ENCODE results near the gene RNF186.
"Not testable (repeated sequence)": the region's sequence is repeated elsewhere in the genome, so short reads cannot be mapped to it uniquely, and the experiment has no call there.

Gene RNF186

DNA sequence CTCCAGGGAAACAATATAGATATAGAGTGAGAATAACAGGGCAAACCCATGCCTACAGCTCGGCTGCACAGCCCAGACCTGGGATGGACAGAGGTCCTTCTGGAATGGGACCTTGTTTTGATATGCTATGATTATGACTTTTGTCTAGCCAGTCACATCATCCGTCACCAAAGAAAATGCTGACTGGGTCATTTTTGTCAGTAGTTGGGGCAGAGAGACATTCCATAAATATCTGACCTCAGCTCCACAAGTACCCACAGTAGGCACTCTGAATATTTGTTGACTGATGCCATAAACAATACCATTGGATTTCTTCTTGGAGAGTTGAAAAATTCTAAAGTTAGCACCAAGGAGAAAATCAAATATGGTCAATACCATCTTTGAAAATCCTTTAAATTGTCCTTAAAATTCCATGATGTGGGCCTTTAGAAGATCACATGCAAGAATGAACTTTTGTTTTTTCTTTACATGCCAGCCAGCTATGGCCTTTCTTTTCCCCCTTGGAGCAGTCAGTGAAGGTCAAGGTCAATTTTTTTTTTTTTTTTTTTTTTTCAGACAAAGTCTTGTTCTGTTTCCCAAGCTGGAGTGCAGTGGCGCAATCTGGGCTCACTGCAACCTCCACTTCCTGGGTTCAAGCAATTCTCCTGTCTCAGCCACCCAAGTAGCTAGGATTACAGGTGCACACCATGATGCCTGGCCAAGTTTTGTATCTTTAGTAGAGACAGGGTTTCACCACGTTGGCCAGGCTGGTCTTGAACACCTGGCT is 22.7 kb downstream of the RNF186 start:
- no peak overlapping the region for H3K4me3 Mint-ChIP-seq
- peaks cover 21% of the 10 kb centered on the region for H3K36me3 Mint-ChIP-seq
- no peak overlapping the region for H3K27ac Mint-ChIP-seq
- no peaks in the 10 kb centered on the region for H3K27me3 Mint-ChIP-seq
- H3K4me1 Mint-ChIP-seq (ENCODE audit: low read depth), result peaks cover 17% of the 10 kb centered on the region
- H3K9me3 Mint-ChIP-seq (ENCODE audit: low read depth), result no peaks in the 10 kb centered on the region

DNA sequence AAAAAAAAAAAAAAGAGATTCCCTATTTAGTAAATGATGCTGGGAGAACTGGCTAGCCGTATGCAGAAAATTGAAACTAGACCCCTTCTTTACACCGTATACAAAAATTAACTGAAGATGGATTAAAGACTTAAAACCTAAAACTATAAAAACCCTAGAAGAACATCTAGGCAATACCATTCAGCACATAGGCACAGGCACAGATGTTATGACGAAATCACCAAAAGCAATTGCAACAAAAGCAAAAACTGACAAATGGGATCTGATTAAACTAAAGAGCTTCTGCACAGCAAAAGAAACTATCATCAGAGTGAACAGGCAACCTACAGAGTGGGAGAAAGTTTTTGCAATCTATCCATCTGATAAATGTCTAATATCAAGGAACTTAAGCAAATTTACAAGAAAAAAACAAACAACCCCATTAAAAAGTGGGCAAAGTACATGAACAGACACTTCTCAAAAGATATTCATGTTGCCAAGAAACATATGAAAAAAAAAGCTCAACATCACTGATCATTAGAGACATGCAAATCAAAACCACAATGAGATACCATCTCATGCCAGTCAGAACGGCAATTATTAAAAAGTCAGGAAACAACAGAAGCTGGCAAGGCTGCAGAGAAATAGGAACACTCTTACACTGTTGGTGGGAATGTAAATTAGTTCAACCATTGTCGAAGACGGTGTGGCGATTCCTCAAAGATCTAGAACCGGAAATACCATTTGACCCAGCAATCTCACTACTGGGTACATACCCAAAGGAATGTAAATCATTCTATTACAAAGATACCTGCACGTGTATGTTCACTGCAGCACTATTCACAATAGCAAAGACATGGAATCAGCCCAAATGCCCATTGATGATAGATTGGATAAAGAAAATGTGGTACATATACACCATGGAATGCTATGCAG is 24.8 kb downstream of the RNF186 start:
- H3K27me3 Mint-ChIP-seq; H3K4me3 Mint-ChIP-seq; H3K27ac Mint-ChIP-seq; H3K9me3 Mint-ChIP-seq (ENCODE audit: low read depth): not testable (repeated sequence)
- H3K36me3 Mint-ChIP-seq, result peaks cover 25% of the 10 kb centered on the region
- peaks cover 17% of the 10 kb centered on the region for H3K4me1 Mint-ChIP-seq (ENCODE audit: low read depth)

DNA sequence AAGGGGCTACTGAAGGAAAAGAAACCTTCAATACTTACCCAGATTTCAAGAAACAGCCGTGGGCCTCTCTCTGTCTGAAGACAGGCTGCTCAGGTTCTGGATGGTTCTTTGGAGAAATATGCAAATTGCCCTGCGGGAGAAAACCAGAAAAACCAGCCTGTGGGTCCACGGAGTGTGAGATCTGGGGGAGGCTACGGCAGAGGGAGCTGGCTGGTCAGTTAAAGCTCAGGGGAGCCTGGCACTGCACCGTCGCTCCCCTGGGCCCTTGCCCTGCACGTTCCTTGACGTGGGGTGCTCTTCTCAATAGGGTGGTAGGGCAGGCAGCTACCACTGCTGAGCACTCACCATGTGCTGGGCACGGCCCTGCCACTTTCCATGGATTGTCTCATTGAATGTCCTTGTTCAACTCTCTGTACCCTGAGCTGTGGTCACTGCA is 28.1 kb downstream of the RNF186 start:
- H3K27ac Mint-ChIP-seq, result no peak overlapping the region

DNA sequence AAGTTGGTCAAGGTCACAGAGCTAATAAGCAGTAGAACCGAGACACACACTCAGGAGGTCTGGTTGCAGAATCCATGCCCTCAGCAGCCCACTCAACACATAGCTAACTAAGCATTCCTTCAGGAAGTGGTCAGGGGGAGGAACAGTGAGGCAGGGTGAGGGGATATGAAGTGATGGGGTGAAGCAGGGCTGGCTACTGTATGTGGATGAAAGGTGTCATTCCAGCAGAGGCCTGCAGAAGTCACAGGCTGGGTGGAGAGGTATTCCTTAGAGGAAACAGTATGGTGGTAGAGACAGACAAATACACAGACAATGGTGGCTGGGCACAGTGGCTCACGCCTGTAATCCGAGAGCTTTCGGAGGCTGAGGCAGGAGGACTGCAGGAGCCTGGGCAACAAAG is 29.4 kb downstream of the RNF186 start:
- Mint-ChIP-seq H3K27me3 (no peaks in the 10 kb centered on the region), H3K4me3 (no peak overlapping the region), H3K27ac (no peak overlapping the region), H3K9me3 (ENCODE audit: low read depth) (no peaks in the 10 kb centered on the region), H3K36me3 (peaks cover 20% of the 10 kb centered on the region), H3K4me1 (ENCODE audit: low read depth) (peaks cover 7% of the 10 kb centered on the region)

More for the DNA sequence above, 28.1 kb downstream of the RNF186 start:
- Mint-ChIP-seq H3K9me3 (ENCODE audit: low read depth) (no peaks in the 10 kb centered on the region), H3K4me3 (no peak overlapping the region), H3K4me1 (ENCODE audit: low read depth) (peaks cover 10% of the 10 kb centered on the region), H3K27me3 (no peaks in the 10 kb centered on the region), H3K36me3 (peaks cover 20% of the 10 kb centered on the region)

DNA sequence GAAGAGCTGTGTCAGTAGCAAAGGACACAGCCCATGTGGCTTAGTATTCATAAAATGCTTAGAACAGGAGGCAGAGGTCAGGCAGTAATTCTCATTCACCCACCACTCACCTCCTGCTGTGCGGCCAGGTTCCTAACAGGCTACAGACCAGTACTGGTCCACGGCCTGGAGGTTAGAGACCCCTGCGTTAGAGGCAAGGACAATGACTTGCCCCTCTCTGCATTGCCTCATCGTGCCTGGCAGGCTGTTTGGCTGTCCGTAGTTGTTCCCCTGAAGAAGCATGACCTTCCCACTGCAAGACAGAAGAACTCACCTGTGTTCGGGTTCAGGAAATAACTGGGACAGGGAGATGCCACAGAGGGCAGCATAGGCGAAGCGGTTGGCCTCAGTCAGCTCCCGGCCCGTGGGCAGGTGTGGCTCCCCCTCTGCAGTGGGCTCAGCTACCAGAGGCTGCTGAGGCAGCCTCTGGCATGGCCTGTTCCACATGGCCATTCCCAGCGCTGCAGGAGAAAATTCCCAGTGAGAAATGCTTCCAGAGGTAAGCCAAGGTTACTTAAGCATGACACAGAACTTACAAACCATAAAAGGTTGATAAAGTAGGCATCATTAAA is 34.7 kb downstream of the RNF186 start:
- Mint-ChIP-seq H3K27ac (no peak overlapping the region), H3K36me3 (peaks cover 22% of the 10 kb centered on the region), H3K4me3 (no peak overlapping the region), H3K4me1 (ENCODE audit: low read depth) (no peaks in the 10 kb centered on the region), H3K27me3 (no peaks in the 10 kb centered on the region), H3K9me3 (ENCODE audit: low read depth) (no peaks in the 10 kb centered on the region)

DNA sequence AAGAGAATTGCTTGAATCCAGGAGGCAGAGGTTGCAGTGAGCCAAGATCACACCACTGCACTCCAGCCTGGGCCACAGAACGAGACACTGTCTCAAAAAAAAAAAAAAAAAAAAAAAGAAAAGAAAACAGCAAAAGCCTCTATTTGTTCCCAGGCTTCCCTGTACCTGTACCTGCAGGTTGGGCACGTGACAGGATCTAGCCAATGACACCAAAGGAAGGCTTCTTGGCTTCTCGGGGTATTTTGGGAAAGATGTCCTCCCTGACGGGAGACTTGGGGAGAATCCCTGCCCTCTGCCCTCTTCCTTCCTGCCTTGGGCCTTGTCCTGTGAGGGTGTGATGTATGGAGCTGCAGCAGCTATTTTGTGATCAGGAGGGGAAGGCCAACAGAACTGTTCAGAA is 38.1 kb downstream of the RNF186 start:
- H3K4me3 Mint-ChIP-seq, result no peak overlapping the region
- H3K27me3 Mint-ChIP-seq, result no peaks in the 10 kb centered on the region
- no peaks in the 10 kb centered on the region for H3K4me1 Mint-ChIP-seq (ENCODE audit: low read depth)
- H3K36me3 Mint-ChIP-seq, result peaks cover 16% of the 10 kb centered on the region
- H3K27ac Mint-ChIP-seq, result no peak overlapping the region
- H3K9me3 Mint-ChIP-seq (ENCODE audit: low read depth), result no peaks in the 10 kb centered on the region

DNA sequence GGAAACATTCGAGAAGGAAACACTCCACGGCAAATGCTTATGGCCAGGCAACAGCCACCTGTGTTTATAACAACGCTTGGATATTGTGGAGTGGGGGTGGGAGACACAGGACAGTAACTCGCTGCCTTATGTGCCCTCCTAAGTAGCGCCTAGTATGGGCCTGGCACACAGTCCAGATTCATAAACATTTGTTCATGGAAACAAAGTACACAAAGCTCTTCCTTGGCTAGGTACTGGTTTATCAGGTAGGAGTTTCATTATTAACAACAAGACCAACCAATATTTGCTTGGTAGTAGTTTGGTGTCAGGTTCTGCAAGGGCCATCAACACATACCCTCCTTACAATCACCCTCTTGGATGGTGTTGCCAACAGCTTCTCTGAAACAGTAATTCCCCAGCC is 38.8 kb downstream of the RNF186 start:
- no peak overlapping the region for H3K4me3 Mint-ChIP-seq
- no peaks in the 10 kb centered on the region for H3K4me1 Mint-ChIP-seq (ENCODE audit: low read depth)
- no peaks in the 10 kb centered on the region for H3K9me3 Mint-ChIP-seq (ENCODE audit: low read depth)
- no peaks in the 10 kb centered on the region for H3K27me3 Mint-ChIP-seq
- H3K27ac Mint-ChIP-seq, result no peak overlapping the region
- peaks cover 13% of the 10 kb centered on the region for H3K36me3 Mint-ChIP-seq

DNA sequence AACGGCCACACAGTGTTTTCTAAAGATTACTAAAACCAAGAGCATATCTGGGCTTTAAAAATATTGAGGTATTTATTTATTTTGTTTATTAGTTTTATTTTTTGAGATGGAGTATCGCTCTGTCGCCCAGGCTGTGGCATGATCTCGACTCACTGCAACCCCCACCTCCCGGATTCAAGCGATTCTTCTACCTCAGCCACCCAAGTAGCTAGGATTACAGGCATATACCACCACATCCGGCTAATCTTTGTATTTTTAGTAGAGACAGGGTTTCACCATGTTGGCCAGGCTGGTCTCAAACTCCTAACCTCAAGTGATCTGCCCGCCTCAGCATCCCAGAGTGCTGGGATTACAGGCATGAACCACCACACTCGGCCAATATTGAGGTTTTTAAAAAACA is 39.3 kb downstream of the RNF186 start:
- H3K9me3 Mint-ChIP-seq (ENCODE audit: low read depth), result no peaks in the 10 kb centered on the region

DNA sequence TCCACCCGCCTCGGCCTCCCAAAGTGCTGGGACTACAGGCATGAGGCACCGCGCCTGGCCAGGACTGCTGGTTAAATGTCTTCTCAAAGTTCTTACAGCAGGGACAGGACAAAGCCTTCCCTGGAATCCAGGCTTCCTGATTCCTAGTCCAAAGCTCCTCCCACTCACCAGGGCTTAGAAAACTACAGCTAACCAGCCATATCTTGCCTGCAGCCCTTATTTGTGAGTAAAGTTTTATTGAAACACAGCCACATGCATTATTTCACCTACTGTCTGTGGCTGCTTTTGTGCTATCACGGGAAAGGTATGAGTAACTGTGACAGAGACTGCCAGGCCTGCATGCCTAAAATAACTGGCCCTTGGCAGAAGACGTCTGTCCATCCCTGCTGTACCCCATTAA is 39.8 kb downstream of the RNF186 start:
- Mint-ChIP-seq H3K4me3 (no peak overlapping the region), H3K9me3 (ENCODE audit: low read depth) (no peaks in the 10 kb centered on the region), H3K4me1 (ENCODE audit: low read depth) (no peaks in the 10 kb centered on the region), H3K36me3 (peaks cover 17% of the 10 kb centered on the region), H3K27ac (no peak overlapping the region), H3K27me3 (no peaks in the 10 kb centered on the region)

More for the DNA sequence above, 39.3 kb downstream of the RNF186 start:
- Mint-ChIP-seq H3K4me3 (no peak overlapping the region), H3K36me3 (peaks cover 17% of the 10 kb centered on the region), H3K27me3 (no peaks in the 10 kb centered on the region), H3K4me1 (ENCODE audit: low read depth) (no peaks in the 10 kb centered on the region), H3K27ac (no peak overlapping the region)

DNA sequence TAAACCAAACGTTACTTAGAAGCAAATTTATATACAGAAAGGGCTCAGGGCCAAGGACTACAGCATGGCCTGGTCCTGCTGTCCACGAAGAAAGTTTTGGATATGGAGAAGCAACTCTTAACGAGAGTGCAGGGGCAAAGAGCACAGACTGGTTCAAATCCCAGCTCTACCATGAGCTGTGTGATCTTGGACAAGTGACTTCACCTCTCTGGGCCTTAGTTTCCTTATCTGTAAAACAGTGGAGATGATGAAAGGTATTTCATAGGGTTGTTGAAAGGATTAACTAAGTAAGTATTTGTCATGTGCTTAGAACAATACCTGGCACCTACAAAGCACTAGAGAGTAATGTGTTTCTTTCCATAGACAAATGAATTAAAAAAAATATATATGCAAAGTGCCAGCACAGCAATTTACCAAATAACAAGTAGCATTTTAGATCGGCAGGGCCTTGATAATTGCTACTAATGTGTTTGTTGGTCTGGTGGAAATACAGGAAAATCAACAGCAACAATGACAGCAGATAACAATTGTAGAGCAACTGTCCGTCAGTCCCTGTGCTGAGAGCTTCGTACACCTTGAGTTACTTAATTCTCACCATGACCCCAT is 40.8 kb downstream of the RNF186 start:
- H3K9me3 Mint-ChIP-seq (ENCODE audit: low read depth), result no peaks in the 10 kb centered on the region
- H3K4me3 Mint-ChIP-seq, result no peak overlapping the region
- no peaks in the 10 kb centered on the region for H3K27me3 Mint-ChIP-seq
- H3K36me3 Mint-ChIP-seq, result peaks cover 10% of the 10 kb centered on the region
- H3K4me1 Mint-ChIP-seq (ENCODE audit: low read depth), result no peaks in the 10 kb centered on the region
- no peak overlapping the region for H3K27ac Mint-ChIP-seq

DNA sequence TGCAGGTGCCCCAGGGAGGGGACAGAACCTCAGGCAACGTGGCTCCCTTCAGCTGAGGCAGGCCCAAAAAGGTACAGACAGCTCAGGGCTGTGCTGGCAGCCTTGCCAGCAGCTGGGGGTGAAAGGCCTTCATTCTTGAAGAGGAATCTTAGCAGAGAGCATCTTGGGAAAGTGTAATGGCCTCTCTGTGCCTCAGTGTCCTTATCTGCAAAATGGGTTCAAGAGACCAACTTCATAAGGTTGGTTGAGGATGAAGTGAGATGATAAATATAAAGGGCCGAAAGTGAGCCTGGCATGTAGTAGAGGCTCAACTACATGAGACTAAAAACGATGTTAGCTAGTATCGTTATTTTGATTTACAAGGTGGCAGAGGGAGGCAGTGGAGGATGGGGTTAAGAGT is 41.6 kb downstream of the RNF186 start:
- Mint-ChIP-seq H3K36me3 (peaks cover 7% of the 10 kb centered on the region), H3K4me1 (ENCODE audit: low read depth) (no peaks in the 10 kb centered on the region), H3K9me3 (ENCODE audit: low read depth) (no peaks in the 10 kb centered on the region), H3K27me3 (no peaks in the 10 kb centered on the region), H3K27ac (no peak overlapping the region), H3K4me3 (no peak overlapping the region)

DNA sequence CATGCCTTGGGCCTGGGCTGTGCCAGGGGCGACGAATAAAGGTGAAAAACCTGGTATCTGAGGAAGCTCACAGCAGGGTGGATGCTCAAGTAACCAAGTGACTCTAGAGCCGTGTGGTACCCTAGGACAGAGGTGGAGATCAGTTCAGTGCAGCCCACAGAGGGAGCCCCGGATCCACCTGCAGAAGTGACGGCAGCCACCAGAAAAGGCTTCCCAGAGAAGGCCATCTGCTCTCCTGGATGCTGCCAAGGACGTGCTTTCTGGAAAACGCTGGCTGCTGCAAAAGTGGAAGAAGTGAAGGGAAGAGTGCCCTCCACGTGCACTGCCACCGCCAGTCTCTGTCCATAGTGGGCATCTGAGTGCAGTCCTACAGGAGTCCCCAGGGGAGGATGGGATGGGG is 43.0 kb downstream of the RNF186 start:
- no peaks in the 10 kb centered on the region for H3K4me1 Mint-ChIP-seq (ENCODE audit: low read depth)
- H3K36me3 Mint-ChIP-seq, result peaks cover 6% of the 10 kb centered on the region
- no peaks in the 10 kb centered on the region for H3K9me3 Mint-ChIP-seq (ENCODE audit: low read depth)
- H3K4me3 Mint-ChIP-seq, result no peak overlapping the region
- H3K27me3 Mint-ChIP-seq, result no peaks in the 10 kb centered on the region
- no peak overlapping the region for H3K27ac Mint-ChIP-seq

DNA sequence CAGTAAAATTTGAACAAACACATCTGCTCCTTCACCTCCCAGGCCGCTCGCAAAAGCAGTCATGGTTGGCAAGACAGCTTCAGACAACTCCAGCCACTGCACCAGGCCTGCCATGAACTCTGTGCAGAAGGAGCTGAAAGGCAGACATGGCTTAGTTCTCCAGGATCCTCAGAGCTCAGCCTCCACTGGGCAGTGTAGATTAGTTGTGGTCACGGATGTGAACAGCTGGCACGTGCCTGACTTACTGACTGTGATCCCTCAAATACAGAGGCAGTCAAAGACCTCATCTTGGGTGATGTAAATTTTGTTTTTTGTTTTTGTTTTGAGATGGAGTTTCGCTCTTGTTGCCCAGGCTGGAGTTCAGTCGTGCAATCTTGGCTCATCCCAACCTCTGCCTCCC is 43.7 kb downstream of the RNF186 start:
- H3K27ac Mint-ChIP-seq, result no peak overlapping the region
- H3K4me3 Mint-ChIP-seq, result no peak overlapping the region
- no peaks in the 10 kb centered on the region for H3K4me1 Mint-ChIP-seq (ENCODE audit: low read depth)
- peaks cover 6% of the 10 kb centered on the region for H3K36me3 Mint-ChIP-seq
- H3K9me3 Mint-ChIP-seq (ENCODE audit: low read depth), result no peaks in the 10 kb centered on the region
- H3K27me3 Mint-ChIP-seq, result no peaks in the 10 kb centered on the region

DNA sequence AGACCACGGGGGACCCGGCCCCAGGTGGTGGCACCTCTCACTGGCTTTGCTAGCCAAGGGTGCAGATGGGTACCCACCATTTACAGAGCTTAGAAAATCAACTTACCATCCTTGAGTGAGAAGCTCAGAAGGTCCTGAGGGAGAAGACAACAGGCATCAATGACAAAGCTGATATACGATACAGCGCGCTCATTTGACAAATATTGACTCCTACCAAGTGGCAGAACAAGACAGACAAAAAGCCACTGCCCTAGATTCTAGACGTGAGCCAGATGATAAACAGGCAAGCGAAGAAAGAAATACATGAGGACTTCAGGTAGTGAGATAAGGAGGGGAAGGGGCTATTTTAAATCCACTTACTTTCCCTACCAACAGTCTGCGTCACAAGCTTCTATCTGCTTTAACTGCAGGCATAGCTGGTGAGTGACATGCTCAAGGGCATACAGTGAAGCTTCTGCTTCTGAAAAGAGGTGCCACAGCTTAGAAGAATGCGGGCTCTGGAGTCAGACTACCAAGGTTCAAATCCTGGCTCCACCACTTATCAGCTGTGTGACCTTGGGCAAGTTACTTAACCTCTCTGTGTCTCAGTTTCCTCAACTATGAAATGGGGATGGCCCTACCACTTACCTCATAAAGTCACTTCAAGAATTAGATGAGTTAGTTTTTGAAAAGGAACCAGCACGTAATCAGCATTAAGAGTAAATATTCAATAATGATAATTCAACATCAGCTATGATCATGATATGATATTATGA is 44.5 kb downstream of the RNF186 start:
- Mint-ChIP-seq H3K4me3 (no peak overlapping the region), H3K36me3 (peaks cover 11% of the 10 kb centered on the region), H3K4me1 (ENCODE audit: low read depth) (peaks cover 5% of the 10 kb centered on the region), H3K27ac (no peak overlapping the region), H3K27me3 (no peaks in the 10 kb centered on the region), H3K9me3 (ENCODE audit: low read depth) (no peaks in the 10 kb centered on the region)

All from activated naive CD8-positive, alpha-beta T cell (primary cell).